Measurements from ENCODE around the gene SCRN2. TPM values are rescaled to one million over a fixed set of nuclear protein-coding genes. Genes with fewer than 3 reads are reported as not detected.
A peak's percentile ranks its signal among the peaks of the same experiment; 100 is the strongest.

Gene SCRN2
- total RNA-seq, 1 experiment from 2014 or later = 50.8 TPM

- H3K9me3 Mint-ChIP-seq = no peaks in the 10 kb centered on the region
- DNase-seq (ENCODE audit: low spot score) (no peak), ATAC-seq (no peak)
- peaks cover 17% of the 10 kb centered on the region for H3K36me3 Mint-ChIP-seq
- ChIA-PET POLR2A (interaction anchor here (1.1 kb wide), 1 partner anchor 233 kb away, joined by 3 read pairs; no protein-coding TSS in a partner anchor), CTCF (interaction anchor here (0.5 to 2.6 kb wide), 13 partner anchors 10 to 190 kb away, joined by 3 to 36 read pairs (median 6); partner anchors contain the start of genes CDK5RAP3, LRRC46, MRPL10 and SCRN2)
- peak overlapping the region; percentile 95 for H3K4me3 Mint-ChIP-seq
- no peak overlapping the region for H3K27ac Mint-ChIP-seq
- peaks cover 20% of the 10 kb centered on the region for H3K4me1 Mint-ChIP-seq
- TF ChIP-seq ZSCAN18 (CRISPR knock-in tag; IDR thresholded peaks at IDR 0.05) = no peak
- TF ChIP-seq OVOL2 (CRISPR knock-in tag; IDR thresholded peaks at IDR 0.05; ENCODE audit: borderline replicate concordance) = no peak
- no peak for TF ChIP-seq PRDM15 (CRISPR knock-in tag; IDR thresholded peaks at IDR 0.05)
- no peak for TF ChIP-seq ZNF416 (CRISPR knock-in tag; IDR thresholded peaks at IDR 0.05)
- TF ChIP-seq SMAD4 (CRISPR knock-in tag; IDR thresholded peaks at IDR 0.05) = no peak
- TF ChIP-seq ZMAT4 (CRISPR knock-in tag; IDR thresholded peaks at IDR 0.05) = no peak
- TF ChIP-seq SP1 (CRISPR knock-in tag; conservative IDR thresholded peaks at IDR 0.05) = no peak
- TF ChIP-seq JAZF1 (CRISPR knock-in tag; IDR thresholded peaks at IDR 0.05) = no peak
- no peak for TF ChIP-seq MYBL2 (CRISPR knock-in tag; IDR thresholded peaks at IDR 0.05)
- no peak for TF ChIP-seq E2F1 (CRISPR knock-in tag; IDR thresholded peaks at IDR 0.05)
- no peak for TF ChIP-seq AFF4 (CRISPR knock-in tag; IDR thresholded peaks at IDR 0.05; ENCODE audit: borderline replicate concordance)
- H3K27me3 Mint-ChIP-seq (ENCODE audit: low read depth) = no peaks in the 10 kb centered on the region
Measured at GRCh38 chr17:47821031-47821423, 20.0 kb downstream of the SCRN2 start.

GRCh38 chr17:47820033-47820789 lies 20.9 kb downstream of the SCRN2 start:
- H3K4me1 Mint-ChIP-seq = peaks cover 20% of the 10 kb centered on the region
- peaks cover 12% of the 10 kb centered on the region for H3K36me3 Mint-ChIP-seq
- H3K27me3 Mint-ChIP-seq (ENCODE audit: low read depth) = no peaks in the 10 kb centered on the region
- no peak overlapping the region for H3K27ac Mint-ChIP-seq
- ATAC-seq (no peak), DNase-seq (ENCODE audit: low spot score) (no peak)
- peak overlapping the region; percentile 95 for H3K4me3 Mint-ChIP-seq
- no peaks in the 10 kb centered on the region for H3K9me3 Mint-ChIP-seq
- ChIA-PET POLR2A (interaction anchor here (1.1 kb wide), 1 partner anchor 234 kb away, joined by 3 read pairs; no protein-coding TSS in a partner anchor), CTCF (no interaction called here)
- TF ChIP-seq E2F1 (CRISPR knock-in tag; IDR thresholded peaks at IDR 0.05) = no peak
- no peak for TF ChIP-seq CREB1 (CRISPR knock-in tag; IDR thresholded peaks at IDR 0.05)
- TF ChIP-seq ATF6 (CRISPR knock-in tag; IDR thresholded peaks at IDR 0.05) = no peak
- TF ChIP-seq NR2C2 (CRISPR knock-in tag; IDR thresholded peaks at IDR 0.05) = no peak
- TF ChIP-seq ESRRA (CRISPR knock-in tag; IDR thresholded peaks at IDR 0.05; ENCODE audit: borderline replicate concordance) = no peak
- no peak for TF ChIP-seq GRHL2 (CRISPR knock-in tag; IDR thresholded peaks at IDR 0.05; ENCODE audit: insufficient replicate concordance, severe bottlenecking)
- no peak for TF ChIP-seq ZNF423 (CRISPR knock-in tag; IDR thresholded peaks at IDR 0.05)
- TF ChIP-seq CDX4 (CRISPR knock-in tag; IDR thresholded peaks at IDR 0.05; ENCODE audit: borderline replicate concordance) = no peak
- no peak for TF ChIP-seq ZNF416 (CRISPR knock-in tag; IDR thresholded peaks at IDR 0.05)
- TF ChIP-seq SOX15 (CRISPR knock-in tag; IDR thresholded peaks at IDR 0.05) = no peak
